ENCODE measurements around the gene NMNAT3. TPM values are rescaled to one million over a fixed set of nuclear protein-coding genes. Genes with fewer than 3 reads are reported as not detected.

Gene NMNAT3
- total RNA-seq, 1 experiment from 2014 or later, result 1.3 TPM

DNA sequence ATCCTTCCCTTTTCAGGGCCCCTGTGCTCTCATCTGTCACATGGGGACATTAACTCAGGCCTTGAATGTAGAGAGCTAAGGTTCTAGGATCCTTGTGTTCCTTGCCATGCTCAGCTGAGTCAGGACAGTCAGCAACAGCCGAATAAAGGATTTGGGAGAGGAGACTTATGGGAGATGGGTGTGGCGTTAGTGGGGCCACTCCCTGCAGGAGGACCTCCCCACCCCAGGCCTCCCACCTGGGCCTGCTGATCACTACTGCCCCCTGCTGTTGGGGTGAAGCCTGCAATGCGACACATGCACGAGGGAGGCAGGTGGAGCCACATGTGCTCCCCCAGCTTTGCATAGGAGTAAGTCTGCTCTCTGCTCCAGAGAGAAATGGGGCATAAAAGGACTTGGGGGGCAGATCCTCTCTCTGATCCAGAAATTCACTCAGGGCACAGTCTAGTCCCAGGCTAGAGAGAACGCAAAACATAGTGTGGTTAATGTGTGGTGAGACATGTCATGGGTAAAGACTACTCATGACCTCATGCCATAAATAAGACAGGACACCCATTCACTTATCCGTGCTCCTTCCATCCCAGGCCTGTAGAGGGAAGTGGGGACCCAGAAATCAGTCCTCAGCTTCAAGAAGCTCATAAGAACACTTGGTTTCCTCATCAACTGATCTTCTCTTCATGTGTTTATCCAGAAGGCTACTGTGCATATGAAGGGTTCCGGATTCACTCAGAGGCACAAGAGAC, 157.6 kb downstream of the NMNAT3 start:
- no peak overlapping the region for H3K27ac ChIP-seq (ENCODE audit: insufficient read length, low read depth, low read length)
- no peak overlapping the region for H3K9ac ChIP-seq (ENCODE audit: extremely low read depth, insufficient read length, low read length)
- peaks cover 29% of the 10 kb centered on the region for H3K27me3 Mint-ChIP-seq (ENCODE audit: low read depth)
- H3K4me1 Mint-ChIP-seq, result peaks cover 28 to 34% of the 10 kb centered on the region in 2 experiments
- no peak overlapping the region for H3K18ac ChIP-seq (ENCODE audit: insufficient read length, low read depth, low read length)
- H3K4me2 ChIP-seq (ENCODE audit: insufficient read depth, insufficient read length, low read length), result no peak overlapping the region
- H3K56ac ChIP-seq (ENCODE audit: insufficient read length, low read depth, low read length), result no peak overlapping the region
- H3K27me3 ChIP-seq (ENCODE audit: insufficient read depth, low read length), result no peaks in the 10 kb centered on the region; the same call in none of the 2 replicates
- H3K27ac Mint-ChIP-seq, result peak overlapping the region in 1 of 3 experiments; percentile 31; a peak in 1 of 7 replicates
- H4K8ac ChIP-seq (replicated peaks; ENCODE audit: insufficient read length, low read depth, low read length), result no peak overlapping the region
- H4K5ac ChIP-seq (ENCODE audit: insufficient read length, low read depth, low read length), result no peak overlapping the region
- H3K14ac ChIP-seq (ENCODE audit: insufficient read depth, low read length), result no peak overlapping the region
- H3K4me3 Mint-ChIP-seq, result no peak overlapping the region
- H2BK15ac ChIP-seq (ENCODE audit: low read depth, low read length), result no peak overlapping the region
- peaks cover 3% of the 10 kb centered on the region for H4K20me1 ChIP-seq (ENCODE audit: control insufficient read depth, insufficient read depth, insufficient read length)
- no peak overlapping the region for H2BK20ac ChIP-seq (ENCODE audit: low read depth, low read length, poor library complexity, severe bottlenecking)
- H3K79me2 ChIP-seq (ENCODE audit: insufficient read depth, low read length), result no peaks in the 10 kb centered on the region
- no peak overlapping the region for H3K23ac ChIP-seq (ENCODE audit: insufficient read length, low read depth, low read length)
- peak; percentile 81 for DNase-seq
- TF ChIP-seq, protein P1, sequence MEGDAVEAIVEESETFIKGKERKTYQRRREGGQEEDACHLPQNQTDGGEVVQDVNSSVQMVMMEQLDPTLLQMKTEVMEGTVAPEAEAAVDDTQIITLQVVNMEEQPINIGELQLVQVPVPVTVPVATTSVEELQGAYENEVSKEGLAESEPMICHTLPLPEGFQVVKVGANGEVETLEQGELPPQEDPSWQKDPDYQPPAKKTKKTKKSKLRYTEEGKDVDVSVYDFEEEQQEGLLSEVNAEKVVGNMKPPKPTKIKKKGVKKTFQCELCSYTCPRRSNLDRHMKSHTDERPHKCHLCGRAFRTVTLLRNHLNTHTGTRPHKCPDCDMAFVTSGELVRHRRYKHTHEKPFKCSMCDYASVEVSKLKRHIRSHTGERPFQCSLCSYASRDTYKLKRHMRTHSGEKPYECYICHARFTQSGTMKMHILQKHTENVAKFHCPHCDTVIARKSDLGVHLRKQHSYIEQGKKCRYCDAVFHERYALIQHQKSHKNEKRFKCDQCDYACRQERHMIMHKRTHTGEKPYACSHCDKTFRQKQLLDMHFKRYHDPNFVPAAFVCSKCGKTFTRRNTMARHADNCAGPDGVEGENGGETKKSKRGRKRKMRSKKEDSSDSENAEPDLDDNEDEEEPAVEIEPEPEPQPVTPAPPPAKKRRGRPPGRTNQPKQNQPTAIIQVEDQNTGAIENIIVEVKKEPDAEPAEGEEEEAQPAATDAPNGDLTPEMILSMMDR (conservative IDR thresholded peaks at IDR 0.05), result peak; percentile 73
- H3T11ph ChIP-seq (ENCODE audit: low read length), result no peak overlapping the region
- H2AFZ ChIP-seq (ENCODE audit: low read length), result no peak overlapping the region
- H2BK120ac ChIP-seq (ENCODE audit: low read depth, low read length, poor library complexity, severe bottlenecking), result no peak overlapping the region
- no peaks in the 10 kb centered on the region for H3K79me1 ChIP-seq (ENCODE audit: insufficient read depth, low read depth, low read length, poor library complexity, severe bottlenecking)
- H3K23me2 ChIP-seq (ENCODE audit: insufficient read length, low read depth, low read length, poor library complexity, severe bottlenecking), result no peaks in the 10 kb centered on the region
- 0 out of 5 replicates have a peak, but pooled peaks cover 0 to 3% of the 10 kb centered on the region in 2 experiments for H3K9me3 Mint-ChIP-seq
- H4K91ac ChIP-seq (ENCODE audit: insufficient read length, low read depth, low read length), result no peak overlapping the region
- H3K9me3 ChIP-seq (ENCODE audit: control insufficient read depth, low read depth, low read length), result no peaks in the 10 kb centered on the region
- no peak overlapping the region for H2AK5ac ChIP-seq (ENCODE audit: insufficient read length, low read length)
- H3K36me3 Mint-ChIP-seq (ENCODE audit: insufficient read depth in 1 of 3, low read depth in 3 of 3), result peaks cover 0 to 2% (median 0%) of the 10 kb centered on the region in 3 experiments; a peak in 2 of 7 replicates
- H2BK12ac ChIP-seq (ENCODE audit: insufficient read length, low read depth, low read length), result no peak overlapping the region
- H3K4ac ChIP-seq (ENCODE audit: low read depth, low read length), result no peak overlapping the region
- no CpG with 5 or more reads among the region's 7 CpGs for WGBS (ENCODE audit: extremely low coverage, insufficient read length, low lambda C conversion rate)
- H2BK5ac ChIP-seq (ENCODE audit: insufficient read length, low read length), result no peak overlapping the region
- peaks cover 3% of the 10 kb centered on the region; the same call in 1 of the 2 replicates for H3K4me1 ChIP-seq (ENCODE audit: insufficient read depth, low read length)
